ENCODE results near the gene B3GAT1. TPM values are rescaled to one million over a fixed set of nuclear protein-coding genes. Genes with fewer than 3 reads are reported as not detected.

The B3GAT1 gene
- total and polyA plus RNA-seq, 2 of the 13 experiments (the other 11 are each of a cell fraction or from before 2014, with no cell fraction given): not detected

DNA sequence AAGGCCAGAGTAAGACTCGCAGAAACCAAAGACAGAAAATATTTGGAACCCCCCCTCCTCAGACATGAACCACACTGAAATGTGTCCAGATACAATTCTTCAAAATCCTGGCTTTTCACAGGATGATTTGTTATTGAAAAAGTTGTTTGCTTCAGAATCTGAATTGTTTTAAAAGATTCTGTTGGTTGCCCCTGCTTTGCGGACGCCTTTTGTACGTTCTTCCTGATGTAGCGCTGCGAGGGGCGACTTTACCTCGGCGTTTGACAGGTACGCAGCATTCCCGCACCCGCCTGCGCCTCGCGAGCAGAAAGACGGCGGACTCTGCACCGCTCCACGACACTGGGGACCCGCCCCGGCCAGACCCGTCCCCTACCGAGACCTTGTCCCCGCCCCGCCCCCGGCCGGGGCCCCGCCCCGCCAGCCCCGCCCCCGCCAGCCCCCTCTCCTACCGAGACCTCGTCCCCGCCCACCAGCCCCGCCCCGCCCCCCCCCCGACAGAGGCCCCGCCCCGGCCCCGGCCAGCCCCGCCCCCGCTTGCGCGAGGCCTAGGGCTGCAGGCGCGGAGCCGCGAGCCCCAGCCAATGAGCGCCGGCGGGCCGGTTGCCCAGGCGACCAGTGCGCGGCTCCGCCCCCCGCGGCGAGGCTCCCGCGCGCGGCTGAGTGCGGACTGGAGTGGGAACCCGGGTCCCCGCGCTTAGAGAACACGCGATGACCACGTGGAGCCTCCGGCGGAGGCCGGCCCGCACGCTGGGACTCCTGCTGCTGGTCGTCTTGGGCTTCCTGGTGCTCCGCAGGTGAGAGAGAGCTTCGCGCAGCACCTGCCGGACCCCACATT, 80.5 kb downstream of the B3GAT1 start, which contains the start of gene GLB1L2 (continued):
- TF ChIP-seq, protein P1, sequence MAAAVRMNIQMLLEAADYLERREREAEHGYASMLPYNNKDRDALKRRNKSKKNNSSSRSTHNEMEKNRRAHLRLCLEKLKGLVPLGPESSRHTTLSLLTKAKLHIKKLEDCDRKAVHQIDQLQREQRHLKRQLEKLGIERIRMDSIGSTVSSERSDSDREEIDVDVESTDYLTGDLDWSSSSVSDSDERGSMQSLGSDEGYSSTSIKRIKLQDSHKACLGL (CRISPR knock-in tag; IDR thresholded peaks at IDR 0.05): no peak
- TF ChIP-seq SETDB1 (CRISPR knock-in tag; IDR thresholded peaks at IDR 0.05; ENCODE audit: borderline replicate concordance) (no peak), HNF4A (CRISPR knock-in tag; IDR thresholded peaks at IDR 0.05) (0 out of 2 replicates have a peak, but pooled peaks have one; percentile 21), MXI1 (IDR thresholded peaks at IDR 0.05; ENCODE audit: borderline replicate concordance, low read depth, low read length) (no peak; the same call in 2 of the 3 replicates), ZNF703 (CRISPR knock-in tag; IDR thresholded peaks at IDR 0.05; ENCODE audit: borderline replicate concordance) (no peak), ELF1 (CRISPR knock-in tag; IDR thresholded peaks at IDR 0.05) (no peak), ZNF343 (CRISPR knock-in tag; IDR thresholded peaks at IDR 0.05) (no peak), SAFB2 (CRISPR knock-in tag; IDR thresholded peaks at IDR 0.05; ENCODE audit: borderline replicate concordance, low read depth) (no peak), PRMT3 (CRISPR knock-in tag; IDR thresholded peaks at IDR 0.05; ENCODE audit: borderline replicate concordance, low read depth) (no peak), KLF12 (CRISPR knock-in tag; IDR thresholded peaks at IDR 0.05; ENCODE audit: borderline replicate concordance) (no peak), ZNF589 (CRISPR knock-in tag; conservative IDR thresholded peaks at IDR 0.05) (no peak), ZNF564 (CRISPR knock-in tag; IDR thresholded peaks at IDR 0.05) (no peak), ZNF775 (CRISPR knock-in tag; IDR thresholded peaks at IDR 0.05; ENCODE audit: borderline replicate concordance) (no peak), ZNF616 (CRISPR knock-in tag; IDR thresholded peaks at IDR 0.05; ENCODE audit: low read depth) (no peak), RNF2 (conservative IDR thresholded peaks at IDR 0.05; ENCODE audit: low read depth) (0 out of 2 replicates have a peak, but pooled peaks have one; percentile 33), ZNF263 (CRISPR knock-in tag; IDR thresholded peaks at IDR 0.05) (no peak), ELF4 (CRISPR knock-in tag; IDR thresholded peaks at IDR 0.05; ENCODE audit: borderline replicate concordance) (no peak), ZFAT (CRISPR knock-in tag; conservative IDR thresholded peaks at IDR 0.05) (no peak), JUND (CRISPR knock-in tag; IDR thresholded peaks at IDR 0.05) (no peak), ZC3H4 (CRISPR knock-in tag; IDR thresholded peaks at IDR 0.05; ENCODE audit: borderline replicate concordance) (no peak)
- TF ChIP-seq, protein P2, sequence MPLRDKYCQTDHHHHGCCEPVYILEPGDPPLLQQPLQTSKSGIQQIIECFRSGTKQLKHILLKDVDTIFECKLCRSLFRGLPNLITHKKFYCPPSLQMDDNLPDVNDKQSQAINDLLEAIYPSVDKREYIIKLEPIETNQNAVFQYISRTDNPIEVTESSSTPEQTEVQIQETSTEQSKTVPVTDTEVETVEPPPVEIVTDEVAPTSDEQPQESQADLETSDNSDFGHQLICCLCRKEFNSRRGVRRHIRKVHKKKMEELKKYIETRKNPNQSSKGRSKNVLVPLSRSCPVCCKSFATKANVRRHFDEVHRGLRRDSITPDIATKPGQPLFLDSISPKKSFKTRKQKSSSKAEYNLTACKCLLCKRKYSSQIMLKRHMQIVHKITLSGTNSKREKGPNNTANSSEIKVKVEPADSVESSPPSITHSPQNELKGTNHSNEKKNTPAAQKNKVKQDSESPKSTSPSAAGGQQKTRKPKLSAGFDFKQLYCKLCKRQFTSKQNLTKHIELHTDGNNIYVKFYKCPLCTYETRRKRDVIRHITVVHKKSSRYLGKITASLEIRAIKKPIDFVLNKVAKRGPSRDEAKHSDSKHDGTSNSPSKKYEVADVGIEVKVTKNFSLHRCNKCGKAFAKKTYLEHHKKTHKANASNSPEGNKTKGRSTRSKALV (CRISPR knock-in tag; IDR thresholded peaks at IDR 0.05): no peak
- TF ChIP-seq, protein P3, sequence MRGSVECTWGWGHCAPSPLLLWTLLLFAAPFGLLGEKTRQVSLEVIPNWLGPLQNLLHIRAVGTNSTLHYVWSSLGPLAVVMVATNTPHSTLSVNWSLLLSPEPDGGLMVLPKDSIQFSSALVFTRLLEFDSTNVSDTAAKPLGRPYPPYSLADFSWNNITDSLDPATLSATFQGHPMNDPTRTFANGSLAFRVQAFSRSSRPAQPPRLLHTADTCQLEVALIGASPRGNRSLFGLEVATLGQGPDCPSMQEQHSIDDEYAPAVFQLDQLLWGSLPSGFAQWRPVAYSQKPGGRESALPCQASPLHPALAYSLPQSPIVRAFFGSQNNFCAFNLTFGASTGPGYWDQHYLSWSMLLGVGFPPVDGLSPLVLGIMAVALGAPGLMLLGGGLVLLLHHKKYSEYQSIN (CRISPR knock-in tag; IDR thresholded peaks at IDR 0.05; ENCODE audit: borderline replicate concordance): no peak
